NK-92 treated with Interleukin-12 subunit alpha and Interleukin-12 subunit beta, amount 100 ng/mL, for 24 hours (cell line): Measurements from ENCODE around the gene MACO1.

Experiments
- DNase-seq: peaks from one replicate; lab custom pipeline; 2025; lab: John Stamatoyannopoulos, UW

Gene MACO1

GRCh38 chr1:25524568-25525360, 94.1 kb downstream of the MACO1 start:
- no peak for DNase-seq

GRCh38 chr1:25525361-25525688, 94.6 kb downstream of the MACO1 start:
- no peak for DNase-seq

- DNase-seq, result no peak
Measured at GRCh38 chr1:25526753-25527152, 96.1 kb downstream of the MACO1 start.

GRCh38 chr1:25527226-25527846, 96.6 kb downstream of the MACO1 start:
- no peak for DNase-seq

- DNase-seq, result no peak
Measured at GRCh38 chr1:25527946-25528595, 97.4 kb downstream of the MACO1 start.

GRCh38 chr1:25528881-25529517, 98.3 kb downstream of the MACO1 start:
- no peak for DNase-seq

- DNase-seq, result no peak
Measured at GRCh38 chr1:25529518-25530185, 99.0 kb downstream of the MACO1 start.

- no peak for DNase-seq
Measured at GRCh38 chr1:25530186-25531081, 99.7 kb downstream of the MACO1 start.

- DNase-seq, result no peak
Measured at GRCh38 chr1:25531082-25531461, 100.4 kb downstream of the MACO1 start.

- DNase-seq, result no peak
Measured at GRCh38 chr1:25532970-25533369, 102.3 kb downstream of the MACO1 start.

- DNase-seq, result no peak
Measured at GRCh38 chr1:25533775-25534409, 103.2 kb downstream of the MACO1 start.

- DNase-seq, result no peak
Measured at GRCh38 chr1:25534410-25534788, 103.7 kb downstream of the MACO1 start.

GRCh38 chr1:25536124-25536523, 105.4 kb downstream of the MACO1 start:
- no peak for DNase-seq

- DNase-seq, result no peak
Measured at GRCh38 chr1:25537153-25537831, 106.6 kb downstream of the MACO1 start.

GRCh38 chr1:25538191-25538767, 107.6 kb downstream of the MACO1 start:
- no peak for DNase-seq

- no peak for DNase-seq
Measured at GRCh38 chr1:25540750-25541342, 110.1 kb downstream of the MACO1 start.

GRCh38 chr1:25541425-25541824, 110.7 kb downstream of the MACO1 start:
- no peak for DNase-seq

GRCh38 chr1:25541889-25542658, 111.4 kb downstream of the MACO1 start:
- DNase-seq, result no peak

- no peak for DNase-seq
Measured at GRCh38 chr1:25543005-25543424, 112.3 kb downstream of the MACO1 start.
